CD1c-positive myeloid dendritic cell (primary cell): ENCODE data around the gene HDGFL3.
"Not testable (repeated sequence)": the region's sequence is repeated elsewhere in the genome, so short reads cannot be mapped to it uniquely, and the experiment has no call there.

Experiments used
- DNase-seq: peaks from one replicate; pipeline ENCODE4 v3.0.0-alpha.2; 2016; ENCODE audit errors: extremely low spot score

HDGFL3 gene

GRCh38 chr15:83102346-83102745 lies 105.3 kb downstream of the HDGFL3 start:
- DNase-seq, result no peak

- peak; percentile 90 for DNase-seq
Measured at GRCh38 chr15:83100097-83100646, 107.5 kb downstream of the HDGFL3 start.

GRCh38 chr15:83099290-83099689 lies 108.3 kb downstream of the HDGFL3 start:
- DNase-seq, result peak; percentile 31

- DNase-seq, result no peak
Measured at GRCh38 chr15:83098079-83098478, 109.5 kb downstream of the HDGFL3 start.

- DNase-seq, result no peak
Measured at GRCh38 chr15:83094583-83094982, 113.0 kb downstream of the HDGFL3 start.

GRCh38 chr15:83092309-83092976 lies 115.2 kb downstream of the HDGFL3 start:
- DNase-seq, result peak; percentile 87

- DNase-seq, result not testable (repeated sequence)
Measured at GRCh38 chr15:83091965-83092308, 115.7 kb downstream of the HDGFL3 start.

GRCh38 chr15:83090465-83090864 lies 117.2 kb downstream of the HDGFL3 start:
- DNase-seq, result no peak

GRCh38 chr15:83088876-83089275 lies 118.7 kb downstream of the HDGFL3 start:
- DNase-seq, result no peak

GRCh38 chr15:83087576-83087975 lies 120.0 kb downstream of the HDGFL3 start:
- DNase-seq, result no peak

- DNase-seq, result not testable (repeated sequence)
Measured at GRCh38 chr15:83085864-83086552, 121.6 kb downstream of the HDGFL3 start.

GRCh38 chr15:83085461-83085860 lies 122.2 kb downstream of the HDGFL3 start:
- DNase-seq, result not testable (repeated sequence)

- DNase-seq, result no peak
Measured at GRCh38 chr15:83082730-83083386, 124.8 kb downstream of the HDGFL3 start.

GRCh38 chr15:83081256-83082014 lies 126.2 kb downstream of the HDGFL3 start:
- no peak for DNase-seq

- no peak for DNase-seq
Measured at GRCh38 chr15:83078712-83079111, 128.9 kb downstream of the HDGFL3 start.
